Vein endothelial cell (primary cell): ENCODE measurements around the gene NUFIP1. TPM values are rescaled to one million over a fixed set of nuclear protein-coding genes. Genes with fewer than 3 reads are reported as not detected.

Experiments used
- small RNA-seq: library from RNA; depleted of rRNA; stranded (forward); fragments of <200 nt; gene quantifications from one replicate; pipeline ENCODE3, GENCODE V24; 2012
- total RNA-seq: library from RNA; depleted of rRNA; stranded (reverse); fragments of >200 nt; gene quantifications from 2 replicates; pipeline ENCODE4 v1.2.3, GENCODE V29; 2012

NUFIP1 gene
- 3.0 and 3.6 TPM in 2 replicates for total RNA-seq

DNA sequence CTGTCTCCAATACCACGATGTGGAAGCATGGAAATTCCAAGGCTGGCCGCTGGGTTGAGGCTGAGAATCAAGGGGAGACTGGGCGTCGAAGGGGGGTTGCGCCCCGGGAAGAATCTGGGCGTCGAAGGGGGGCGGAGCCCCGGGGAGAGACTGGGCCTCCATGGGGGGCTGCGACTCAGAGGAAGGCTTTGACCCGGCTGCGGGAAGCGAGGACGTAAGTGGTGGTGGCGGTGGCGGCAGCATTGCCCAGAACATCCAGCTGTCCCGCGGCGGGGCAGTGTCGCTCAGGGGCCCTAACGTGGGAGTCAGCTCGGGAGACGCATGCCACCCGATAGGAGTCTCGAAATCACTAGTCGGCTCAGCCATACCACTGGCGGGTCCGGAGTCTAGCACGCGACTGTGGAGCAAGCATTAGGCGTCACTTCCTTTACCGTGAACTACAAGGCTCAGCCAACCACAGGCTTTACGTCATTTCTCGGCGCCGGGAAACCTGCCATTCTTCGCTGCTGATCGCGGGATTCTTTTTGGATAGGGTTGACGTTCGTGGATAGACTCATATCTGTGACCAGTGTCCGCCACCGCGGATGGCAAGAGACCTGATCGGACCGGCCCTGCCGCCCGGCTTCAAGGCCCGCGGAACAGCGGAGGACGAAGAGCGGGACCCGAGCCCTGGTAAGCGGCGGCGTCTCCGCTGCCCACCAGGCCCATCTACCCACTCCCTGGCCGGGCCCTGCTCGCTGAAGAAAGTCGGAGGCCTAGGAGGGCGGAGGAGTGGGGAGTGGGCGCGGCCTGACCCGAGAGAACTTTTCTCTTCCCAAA, at the start of gene NUFIP1, which contains the start of gene GPALPP1:
TSS of gene NUFIP1 (minus strand) at position 401 of the 819 bp plus-strand sequence. CDS start at position 366, 35 bp downstream.
TSS of gene GPALPP1 (plus strand) at position 468 of the 819 bp plus-strand sequence. CDS start at position 585, 117 bp downstream.

Small RNAs within 50 kb of the gene (small RNA-seq; reads per million reads assigned to genes)
- not detected for gene RN7SL49P

Other genes with a start within 250 kb of the NUFIP1 start
- 26.1 and 31.6 TPM in 2 replicates for gene GPALPP1, start 67 bp upstream of the NUFIP1 start, total RNA-seq
- 21.9 and 22.1 TPM in 2 replicates for gene GTF2F2, start 131.0 kb upstream of the NUFIP1 start, total RNA-seq
- gene KCTD4, start 211.6 kb upstream of the NUFIP1 start, total RNA-seq: not detected in 2 replicates